ENCODE data around the gene SEC11A. TPM values are rescaled to one million over a fixed set of nuclear protein-coding genes. Genes with fewer than 3 reads are reported as not detected.

SEC11A gene
- total RNA-seq, 2 experiments from 2014 or later: 82.3 to 87.8 TPM

DNA sequence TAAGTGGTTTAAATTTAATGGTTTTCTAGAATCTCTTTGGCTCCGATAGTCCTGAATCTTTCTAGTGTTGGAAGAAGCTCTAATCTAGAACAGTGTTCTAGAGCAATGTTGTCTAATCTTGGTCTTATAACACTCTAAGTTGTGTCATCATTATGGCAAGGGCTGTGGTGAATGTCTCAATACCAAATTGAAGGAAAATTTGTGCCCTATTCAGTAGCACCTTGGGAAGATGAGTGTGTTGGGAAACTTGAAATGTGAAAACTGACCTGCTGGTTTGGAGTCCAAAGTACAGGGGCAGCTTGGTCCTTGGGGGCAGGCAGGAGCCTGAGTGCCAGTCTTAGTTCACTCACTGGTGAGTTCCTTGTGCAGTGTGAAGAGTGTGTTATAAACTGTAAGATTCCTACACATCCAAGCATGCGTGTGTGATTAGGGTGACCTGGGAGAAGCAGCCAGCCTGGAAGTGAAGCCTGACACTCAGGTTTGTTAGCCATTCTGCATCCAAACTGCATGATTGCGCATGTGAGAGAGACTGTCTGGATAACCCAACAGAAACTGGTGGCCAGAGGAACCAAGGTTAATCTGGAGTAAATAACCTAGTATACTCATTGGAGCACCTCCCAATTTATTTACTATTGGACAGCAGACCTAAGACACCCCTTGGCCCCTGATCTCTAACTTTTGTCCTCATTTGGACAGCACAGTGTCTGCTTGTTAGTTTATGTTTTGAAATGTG is 47.1 kb upstream of the SEC11A start:
- ATAC-seq (no peak), DNase-seq (no peak)
- intact Hi-C loops (cut with micrococcal nuclease): loop anchor here (5.0 kb wide), 2 partner anchors 46 to 106 kb away; partner anchors contain the start of genes NMB and SEC11A
- H3K36me3 Mint-ChIP-seq (ENCODE audit: low read depth): peaks cover 22% of the 10 kb centered on the region
- POLR2A ChIA-PET: interaction anchor here (0.6 kb wide), 1 partner anchor 23 kb away, joined by 3 read pairs; no protein-coding TSS in a partner anchor
- TF ChIP-seq, protein P1, sequence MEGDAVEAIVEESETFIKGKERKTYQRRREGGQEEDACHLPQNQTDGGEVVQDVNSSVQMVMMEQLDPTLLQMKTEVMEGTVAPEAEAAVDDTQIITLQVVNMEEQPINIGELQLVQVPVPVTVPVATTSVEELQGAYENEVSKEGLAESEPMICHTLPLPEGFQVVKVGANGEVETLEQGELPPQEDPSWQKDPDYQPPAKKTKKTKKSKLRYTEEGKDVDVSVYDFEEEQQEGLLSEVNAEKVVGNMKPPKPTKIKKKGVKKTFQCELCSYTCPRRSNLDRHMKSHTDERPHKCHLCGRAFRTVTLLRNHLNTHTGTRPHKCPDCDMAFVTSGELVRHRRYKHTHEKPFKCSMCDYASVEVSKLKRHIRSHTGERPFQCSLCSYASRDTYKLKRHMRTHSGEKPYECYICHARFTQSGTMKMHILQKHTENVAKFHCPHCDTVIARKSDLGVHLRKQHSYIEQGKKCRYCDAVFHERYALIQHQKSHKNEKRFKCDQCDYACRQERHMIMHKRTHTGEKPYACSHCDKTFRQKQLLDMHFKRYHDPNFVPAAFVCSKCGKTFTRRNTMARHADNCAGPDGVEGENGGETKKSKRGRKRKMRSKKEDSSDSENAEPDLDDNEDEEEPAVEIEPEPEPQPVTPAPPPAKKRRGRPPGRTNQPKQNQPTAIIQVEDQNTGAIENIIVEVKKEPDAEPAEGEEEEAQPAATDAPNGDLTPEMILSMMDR (IDR thresholded peaks at IDR 0.05): no peak
- CTCF ChIA-PET: no interaction called here
- no peak overlapping the region for H3K4me3 Mint-ChIP-seq
- peaks cover 8% of the 10 kb centered on the region for H3K4me1 Mint-ChIP-seq (ENCODE audit: low read depth)
- no peak overlapping the region for H3K27ac Mint-ChIP-seq
- no peaks in the 10 kb centered on the region for H3K9me3 Mint-ChIP-seq
- no peaks in the 10 kb centered on the region for H3K27me3 Mint-ChIP-seq

DNA sequence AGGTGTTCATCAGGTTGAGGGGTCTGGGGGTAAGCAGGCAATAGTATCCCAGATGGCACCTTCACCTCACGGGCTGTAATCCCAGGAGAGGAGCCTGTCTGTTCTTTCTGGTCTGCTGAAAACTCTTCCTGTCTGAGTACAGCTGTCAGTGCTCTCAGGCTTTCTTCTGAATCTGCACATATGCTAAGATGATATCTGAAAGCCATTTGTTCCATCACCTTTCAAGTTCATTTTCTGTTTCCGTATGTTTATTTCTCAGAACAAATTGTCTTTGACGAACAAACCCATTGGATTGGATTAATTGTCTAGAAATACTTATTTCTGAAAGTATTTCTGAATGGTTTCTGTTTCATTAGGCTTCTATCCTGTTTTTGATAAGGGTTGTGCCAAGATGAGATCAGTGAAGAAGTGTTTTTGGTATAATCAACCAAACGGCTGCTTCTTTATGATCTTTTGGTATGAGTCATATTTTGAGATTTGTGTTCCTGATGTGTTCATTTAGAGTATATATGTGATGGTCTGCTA is 45.7 kb upstream of the SEC11A start:
- H3K27me3 Mint-ChIP-seq: no peaks in the 10 kb centered on the region
- TF ChIP-seq, protein P1 (IDR thresholded peaks at IDR 0.05): no peak
- no peaks in the 10 kb centered on the region for H3K9me3 Mint-ChIP-seq
- peaks cover 14% of the 10 kb centered on the region for H3K36me3 Mint-ChIP-seq (ENCODE audit: low read depth)
- CTCF ChIA-PET: no interaction called here
- H3K27ac Mint-ChIP-seq: no peak overlapping the region
- intact Hi-C loops (cut with micrococcal nuclease): loop anchor here (5.0 kb wide), 2 partner anchors 44 to 104 kb away; partner anchors contain the start of genes NMB and SEC11A
- no peak for DNase-seq
- no peak overlapping the region for H3K4me3 Mint-ChIP-seq
- H3K4me1 Mint-ChIP-seq (ENCODE audit: low read depth): peaks cover 10% of the 10 kb centered on the region
- peak; percentile 82 for ATAC-seq
- POLR2A ChIA-PET: interaction anchor here (1.1 to 1.4 kb wide), 2 partner anchors 11 to 26 kb away, joined by 3 to 4 read pairs; no protein-coding TSS in a partner anchor

DNA sequence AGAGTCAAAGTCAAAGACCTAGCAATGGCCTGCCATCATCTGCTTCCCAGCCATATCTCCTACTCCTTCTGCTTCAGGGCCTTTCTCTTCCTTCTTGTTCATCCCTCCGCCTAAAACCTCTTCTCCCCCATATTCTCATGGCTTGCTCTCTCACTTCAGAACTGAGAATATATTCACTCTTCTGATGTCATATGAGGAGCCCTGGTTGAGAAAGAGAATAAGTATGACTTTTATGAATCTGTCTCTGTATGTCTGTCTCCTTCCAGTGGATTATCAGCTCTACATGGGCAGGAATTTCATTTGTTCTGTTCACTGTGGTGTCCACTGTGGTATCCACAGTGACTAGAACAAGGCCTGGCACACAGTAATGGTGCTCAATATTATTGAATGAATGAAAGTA is 44.3 kb upstream of the SEC11A start:
- Mint-ChIP-seq H3K27me3 (no peaks in the 10 kb centered on the region), H3K4me3 (no peak overlapping the region), H3K27ac (no peak overlapping the region), H3K4me1 (ENCODE audit: low read depth) (peaks cover 22% of the 10 kb centered on the region), H3K9me3 (no peaks in the 10 kb centered on the region), H3K36me3 (ENCODE audit: low read depth) (peaks cover 7% of the 10 kb centered on the region)
- intact Hi-C loops (cut with micrococcal nuclease): loop anchor here (5.0 kb wide), 2 partner anchors 43 to 103 kb away; partner anchors contain the start of genes NMB and SEC11A
- TF ChIP-seq, protein P1 (IDR thresholded peaks at IDR 0.05): no peak
- POLR2A ChIA-PET: interaction anchor here (1.4 to 1.5 kb wide), 2 partner anchors 11 to 25 kb away, joined by 4 to 7 read pairs; no protein-coding TSS in a partner anchor
- ATAC-seq (no peak), DNase-seq (no peak)
- CTCF ChIA-PET: no interaction called here

DNA sequence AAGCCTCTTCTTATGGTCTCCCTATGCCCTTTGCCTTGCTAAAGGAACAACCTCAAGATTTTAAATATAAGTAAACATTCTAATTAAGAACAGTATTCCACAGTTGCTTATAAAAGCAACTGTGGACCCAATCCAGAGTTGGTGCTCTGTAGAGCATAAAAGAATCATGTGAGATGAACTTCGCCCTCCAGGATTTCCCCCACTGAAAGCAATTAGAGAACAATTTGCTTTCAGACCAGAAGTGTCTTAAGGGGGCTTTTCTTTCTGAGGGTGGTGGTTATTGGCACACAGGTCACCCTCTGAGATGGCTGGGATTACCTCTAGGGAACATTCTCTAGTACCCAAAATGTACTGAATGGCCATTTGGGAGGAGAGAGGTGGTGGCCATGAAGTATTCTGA is 43.1 kb upstream of the SEC11A start:
- Mint-ChIP-seq H3K4me3 (no peak overlapping the region), H3K36me3 (ENCODE audit: low read depth) (peaks cover 3% of the 10 kb centered on the region), H3K27ac (peak overlapping the region; percentile 31), H3K4me1 (ENCODE audit: low read depth) (peaks cover 22% of the 10 kb centered on the region), H3K27me3 (no peaks in the 10 kb centered on the region), H3K9me3 (no peaks in the 10 kb centered on the region)
- ATAC-seq: no peak
- ChIA-PET CTCF (no interaction called here), POLR2A (interaction anchor here (0.6 kb wide), 1 partner anchor 104 kb away, joined by 3 read pairs; no protein-coding TSS in a partner anchor)
- no peak for DNase-seq
- intact Hi-C loops (cut with micrococcal nuclease): no loop called here
- TF ChIP-seq, protein P1 (IDR thresholded peaks at IDR 0.05): no peak

Data from activated CD8-positive, alpha-beta T cell treated with anti-CD3 and anti-CD28 coated beads for 36 hours (primary cell).